ENCODE measurements around the gene LAMA3. TPM values are rescaled to one million over a fixed set of nuclear protein-coding genes. Genes with fewer than 3 reads are reported as not detected.

The LAMA3 gene
- total and polyA plus RNA-seq, 12 donors = 0.89 to 5.3 (median 3.3) TPM

GRCh38 chr18:23648940-23649607 is 40.2 kb upstream of the LAMA3 start:
- 52 to 62% methylated on average over 8 of the region's 8 CpGs for WGBS, 2 donors
- intact Hi-C loops (cut with DNase I) = no loop called here
- no peak for TF ChIP-seq CTCF (IDR thresholded peaks at IDR 0.05)
- Histone ChIP-seq H3K36me3 (peaks cover 0 to 15% (median 0%) of the 10 kb centered on the region in 9 donors), H3K4me1 (peaks cover 5 to 48% (median 30%) of the 10 kb centered on the region in 9 donors), H3K9me3 (no peaks in the 10 kb centered on the region), H3K27me3 (no peaks in the 10 kb centered on the region), H3K27ac (peak overlapping the region in 9 of 10 donors; percentile 11 to 85 (median 41)), H3K4me3 (peak overlapping the region in 2 of 10 donors; percentile 2 to 15)
- ATAC-seq (peak in 6 of 8 donors; percentile 45 to 80 (median 62)), DNase-seq (no peak)

DNA sequence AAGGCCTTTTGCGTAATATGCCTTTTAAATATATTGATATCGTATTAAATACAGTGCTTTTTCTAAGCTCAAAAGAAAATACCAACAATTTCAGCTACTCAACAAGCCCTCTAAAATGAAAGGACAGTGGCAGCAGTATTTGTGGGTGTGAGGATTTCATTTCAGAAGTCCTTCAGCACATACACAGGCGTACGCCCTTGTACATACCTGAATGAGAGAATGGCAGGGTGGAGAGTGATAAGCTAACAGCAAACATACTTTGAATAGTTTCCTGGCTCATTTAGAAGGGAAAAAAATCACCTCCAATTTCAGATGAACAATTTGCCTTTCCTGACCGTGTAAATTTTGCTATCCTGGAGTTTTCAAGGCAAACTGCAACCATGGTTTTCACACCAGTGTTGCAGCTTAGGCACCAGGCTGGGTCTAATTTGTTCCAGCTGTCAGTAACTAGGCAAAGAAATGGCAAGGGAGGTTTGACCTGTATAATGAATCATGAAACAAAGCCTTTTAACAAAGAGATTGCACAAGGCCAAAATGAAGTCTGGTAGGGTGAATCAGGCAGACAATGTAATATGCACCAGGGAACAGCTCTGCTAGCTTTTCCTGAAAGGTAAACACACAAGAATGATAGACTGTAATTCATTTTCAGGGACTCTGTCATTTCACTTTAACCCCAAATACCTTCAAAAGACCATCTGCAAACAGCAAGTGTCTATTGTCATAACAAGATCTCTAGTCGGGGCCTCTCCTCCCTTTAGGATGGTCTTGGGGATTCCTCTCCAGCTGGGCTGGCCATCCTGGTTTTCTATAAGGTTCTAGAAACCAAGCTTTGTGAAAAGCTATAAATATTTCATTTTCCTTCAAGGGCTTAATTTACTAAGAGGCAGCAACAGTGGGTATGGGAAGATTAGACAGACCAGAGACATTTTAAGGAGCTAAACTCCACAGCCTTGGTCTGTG is 38.0 kb upstream of the LAMA3 start:
- intact Hi-C loops (cut with DNase I) = no loop called here
- Histone ChIP-seq H3K36me3 (no peaks in the 10 kb centered on the region), H3K4me3 (no peak overlapping the region), H3K4me1 (peaks cover 5 to 48% (median 30%) of the 10 kb centered on the region in 9 donors), H3K9me3 (no peaks in the 10 kb centered on the region), H3K27ac (peak overlapping the region in 4 of 10 donors; percentile 34 to 85 (median 46)), H3K27me3 (no peaks in the 10 kb centered on the region)
- peak in 1 of 8 donors; percentile 25 for ATAC-seq
- no peak for TF ChIP-seq CTCF (IDR thresholded peaks at IDR 0.05)
- DNase-seq = no peak
- WGBS, 2 donors = 68 to 77% methylated on average over 6 of the region's 6 CpGs

- TF ChIP-seq CTCF (IDR thresholded peaks at IDR 0.05) = no peak
- Histone ChIP-seq H3K27ac (peak overlapping the region in 1 of 10 donors; percentile 85), H3K36me3 (no peaks in the 10 kb centered on the region), H3K9me3 (no peaks in the 10 kb centered on the region), H3K27me3 (no peaks in the 10 kb centered on the region), H3K4me3 (no peak overlapping the region), H3K4me1 (peaks cover 5 to 48% (median 30%) of the 10 kb centered on the region in 9 donors)
- DNase-seq (no peak), ATAC-seq (no peak)
- intact Hi-C loops (cut with DNase I) = no loop called here
- WGBS, 2 donors = 73 to 75% methylated on average over 6 of the region's 6 CpGs
These were observed 37.0 kb upstream of the LAMA3 start for GRCh38 chr18:23652232-23652631.

DNA sequence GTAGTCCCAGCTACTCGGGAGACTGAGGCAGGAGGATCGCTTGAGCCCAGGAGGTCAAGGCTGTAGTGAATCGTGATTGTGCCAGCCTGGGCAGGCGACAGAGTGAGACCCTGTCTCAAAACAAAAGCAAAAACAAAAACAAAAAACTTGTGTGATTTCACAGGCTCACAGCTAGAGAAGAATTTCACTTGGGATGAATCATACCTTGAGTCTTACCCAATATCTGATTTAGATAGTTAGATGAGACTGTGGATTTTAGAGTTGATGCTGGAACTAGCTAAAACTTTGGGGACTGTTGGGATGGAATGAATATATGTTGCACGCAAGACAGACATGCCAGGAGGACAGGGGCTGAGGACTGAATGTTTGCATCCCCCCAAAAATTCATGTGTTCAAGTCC is 31.0 kb upstream of the LAMA3 start:
- Histone ChIP-seq H3K9me3 (no peaks in the 10 kb centered on the region), H3K36me3 (no peaks in the 10 kb centered on the region), H3K27me3 (peaks cover 0 to 48% (median 0%) of the 10 kb centered on the region in 7 donors), H3K27ac (no peak overlapping the region), H3K4me1 (peaks cover 0 to 18% (median 6%) of the 10 kb centered on the region in 9 donors), H3K4me3 (no peak overlapping the region)
- intact Hi-C loops (cut with DNase I) = loop anchor here in 1 of 10 donors (5.0 kb wide), 1 partner anchor 34 kb away; no protein-coding TSS in a partner anchor
- WGBS, 2 donors = 95 to 96% methylated on average over 5 of the region's 5 CpGs
- TF ChIP-seq CTCF (IDR thresholded peaks at IDR 0.05) = no peak
- DNase-seq (no peak), ATAC-seq (no peak)

Measured in heart right ventricle (tissue), 16 donors.